ENCODE data around the gene ITGB8.

DNA sequence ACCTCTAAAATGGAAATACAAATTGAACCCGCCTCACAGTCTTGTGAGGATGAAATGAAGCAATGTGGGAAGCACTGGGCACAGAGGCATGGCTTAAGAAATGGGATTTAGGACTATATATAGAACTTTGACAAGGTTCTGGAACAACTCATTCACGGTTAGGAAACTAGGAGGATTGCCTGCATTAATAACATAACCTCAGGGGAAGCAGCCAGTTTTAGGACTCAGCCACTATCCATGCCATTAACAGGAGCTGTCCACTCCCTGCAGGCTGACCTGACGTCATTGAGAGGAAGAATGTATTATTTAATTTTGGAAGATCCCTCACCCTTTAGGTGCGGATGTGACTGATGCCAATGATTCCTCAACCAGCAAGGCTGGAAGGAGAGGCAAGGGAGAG, 34.8 kb downstream of the ITGB8 start:
- TF ChIP-seq, protein P1, sequence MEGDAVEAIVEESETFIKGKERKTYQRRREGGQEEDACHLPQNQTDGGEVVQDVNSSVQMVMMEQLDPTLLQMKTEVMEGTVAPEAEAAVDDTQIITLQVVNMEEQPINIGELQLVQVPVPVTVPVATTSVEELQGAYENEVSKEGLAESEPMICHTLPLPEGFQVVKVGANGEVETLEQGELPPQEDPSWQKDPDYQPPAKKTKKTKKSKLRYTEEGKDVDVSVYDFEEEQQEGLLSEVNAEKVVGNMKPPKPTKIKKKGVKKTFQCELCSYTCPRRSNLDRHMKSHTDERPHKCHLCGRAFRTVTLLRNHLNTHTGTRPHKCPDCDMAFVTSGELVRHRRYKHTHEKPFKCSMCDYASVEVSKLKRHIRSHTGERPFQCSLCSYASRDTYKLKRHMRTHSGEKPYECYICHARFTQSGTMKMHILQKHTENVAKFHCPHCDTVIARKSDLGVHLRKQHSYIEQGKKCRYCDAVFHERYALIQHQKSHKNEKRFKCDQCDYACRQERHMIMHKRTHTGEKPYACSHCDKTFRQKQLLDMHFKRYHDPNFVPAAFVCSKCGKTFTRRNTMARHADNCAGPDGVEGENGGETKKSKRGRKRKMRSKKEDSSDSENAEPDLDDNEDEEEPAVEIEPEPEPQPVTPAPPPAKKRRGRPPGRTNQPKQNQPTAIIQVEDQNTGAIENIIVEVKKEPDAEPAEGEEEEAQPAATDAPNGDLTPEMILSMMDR (conservative IDR thresholded peaks at IDR 0.05; ENCODE audit: low read depth in 2 of 2): no peak
- TF ChIP-seq EZH2 (IDR thresholded peaks at IDR 0.05; ENCODE audit: low read depth, unreplicated experiment) (no peak), POLR2AphosphoS5 (IDR thresholded peaks at IDR 0.05; ENCODE audit: low read depth) (no peak)

All from GM23338 (cell line).